HTR-8/SVneo (cell line): ENCODE results near the gene MPO.
A peak's percentile ranks its signal among the peaks of the same experiment; 100 is the strongest.

Source experiments
- DNase-seq: peaks from one replicate; pipeline ENCODE4 v3.0.0; 2011; ENCODE audit warnings: low spot score, mixed read lengths; ENCODE audit not compliant: insufficient read length
- FAIRE-seq: peaks from 2 replicates; lab custom pipeline; 2011; peaks lifted over from hg19 to GRCh38; lab: Jason Lieb, UNC

The MPO gene, protein sequence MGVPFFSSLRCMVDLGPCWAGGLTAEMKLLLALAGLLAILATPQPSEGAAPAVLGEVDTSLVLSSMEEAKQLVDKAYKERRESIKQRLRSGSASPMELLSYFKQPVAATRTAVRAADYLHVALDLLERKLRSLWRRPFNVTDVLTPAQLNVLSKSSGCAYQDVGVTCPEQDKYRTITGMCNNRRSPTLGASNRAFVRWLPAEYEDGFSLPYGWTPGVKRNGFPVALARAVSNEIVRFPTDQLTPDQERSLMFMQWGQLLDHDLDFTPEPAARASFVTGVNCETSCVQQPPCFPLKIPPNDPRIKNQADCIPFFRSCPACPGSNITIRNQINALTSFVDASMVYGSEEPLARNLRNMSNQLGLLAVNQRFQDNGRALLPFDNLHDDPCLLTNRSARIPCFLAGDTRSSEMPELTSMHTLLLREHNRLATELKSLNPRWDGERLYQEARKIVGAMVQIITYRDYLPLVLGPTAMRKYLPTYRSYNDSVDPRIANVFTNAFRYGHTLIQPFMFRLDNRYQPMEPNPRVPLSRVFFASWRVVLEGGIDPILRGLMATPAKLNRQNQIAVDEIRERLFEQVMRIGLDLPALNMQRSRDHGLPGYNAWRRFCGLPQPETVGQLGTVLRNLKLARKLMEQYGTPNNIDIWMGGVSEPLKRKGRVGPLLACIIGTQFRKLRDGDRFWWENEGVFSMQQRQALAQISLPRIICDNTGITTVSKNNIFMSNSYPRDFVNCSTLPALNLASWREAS

DNA sequence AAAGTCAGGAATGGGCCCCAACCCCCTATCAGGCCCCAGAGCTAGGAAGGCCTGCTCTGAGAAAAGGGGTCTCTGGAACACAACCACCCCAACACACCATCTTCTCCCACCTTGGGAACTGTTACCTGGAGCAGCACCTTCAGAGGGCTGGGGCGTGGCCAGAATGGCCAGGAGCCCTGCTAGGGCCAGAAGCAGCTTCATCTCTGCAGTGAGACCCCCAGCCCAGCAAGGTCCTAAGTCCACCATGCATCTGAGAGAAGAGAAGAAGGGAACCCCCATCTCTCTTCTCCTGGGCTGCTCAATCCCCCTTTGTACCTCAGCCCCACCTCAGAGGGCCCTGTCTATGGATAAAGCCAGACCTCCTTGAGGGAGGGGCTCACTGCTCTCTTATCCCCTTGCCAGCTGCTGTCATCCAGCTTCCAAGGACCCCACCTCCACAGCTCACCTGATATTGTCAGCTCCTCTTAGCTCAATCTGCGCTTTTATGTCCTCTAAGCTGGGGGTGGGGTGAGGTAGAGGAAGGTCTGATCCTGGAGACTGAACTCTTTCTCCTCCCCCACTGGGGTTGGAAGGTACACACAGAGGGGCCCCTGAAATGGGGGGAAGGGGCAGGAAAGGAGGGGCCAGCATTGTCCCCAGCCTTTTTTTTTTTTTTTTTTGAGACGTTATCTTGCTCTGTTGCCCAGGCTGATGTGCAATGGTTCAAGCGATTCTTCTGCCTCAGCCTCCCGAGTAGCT is at the start of gene MPO:
MPO (minus strand) TSS at position 456 of the 738 bp plus-strand sequence; CDS start at position 279, 177 bp downstream.
- DNase-seq: no peak
- no peak for FAIRE-seq

DNA sequence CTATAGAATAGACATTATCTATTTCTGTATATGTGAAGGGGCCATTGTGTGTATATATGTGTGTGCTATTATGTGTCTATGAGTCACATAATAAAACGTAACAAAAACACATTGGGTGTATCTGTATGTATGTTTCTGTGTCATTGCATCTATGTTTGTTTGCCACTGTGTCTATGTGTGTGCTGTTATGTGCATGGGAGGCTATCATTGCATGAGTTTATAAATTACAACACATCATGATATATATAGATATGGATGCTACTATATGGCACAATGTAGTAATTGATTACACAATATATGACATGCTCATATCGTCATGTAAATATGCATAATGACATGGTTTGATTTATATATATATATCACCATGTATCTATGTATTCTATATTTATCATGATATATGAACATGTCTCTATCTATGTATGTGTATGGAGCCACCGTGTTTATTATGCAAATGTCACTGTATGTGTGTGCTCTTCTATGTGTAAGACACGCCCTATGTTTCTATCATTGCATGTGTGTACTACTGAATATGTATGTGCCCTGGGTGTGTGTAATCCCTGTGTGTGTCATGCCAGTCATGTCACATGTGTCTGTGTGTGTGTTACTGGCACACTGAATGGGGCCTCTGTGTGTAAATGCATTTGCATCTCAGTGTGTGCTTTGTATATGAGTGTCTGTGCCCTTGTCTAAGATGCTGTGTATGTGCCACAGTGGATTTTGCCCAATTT is 49.2 kb upstream of the MPO start:
- FAIRE-seq (peak; percentile 74), DNase-seq (no peak)

DNA sequence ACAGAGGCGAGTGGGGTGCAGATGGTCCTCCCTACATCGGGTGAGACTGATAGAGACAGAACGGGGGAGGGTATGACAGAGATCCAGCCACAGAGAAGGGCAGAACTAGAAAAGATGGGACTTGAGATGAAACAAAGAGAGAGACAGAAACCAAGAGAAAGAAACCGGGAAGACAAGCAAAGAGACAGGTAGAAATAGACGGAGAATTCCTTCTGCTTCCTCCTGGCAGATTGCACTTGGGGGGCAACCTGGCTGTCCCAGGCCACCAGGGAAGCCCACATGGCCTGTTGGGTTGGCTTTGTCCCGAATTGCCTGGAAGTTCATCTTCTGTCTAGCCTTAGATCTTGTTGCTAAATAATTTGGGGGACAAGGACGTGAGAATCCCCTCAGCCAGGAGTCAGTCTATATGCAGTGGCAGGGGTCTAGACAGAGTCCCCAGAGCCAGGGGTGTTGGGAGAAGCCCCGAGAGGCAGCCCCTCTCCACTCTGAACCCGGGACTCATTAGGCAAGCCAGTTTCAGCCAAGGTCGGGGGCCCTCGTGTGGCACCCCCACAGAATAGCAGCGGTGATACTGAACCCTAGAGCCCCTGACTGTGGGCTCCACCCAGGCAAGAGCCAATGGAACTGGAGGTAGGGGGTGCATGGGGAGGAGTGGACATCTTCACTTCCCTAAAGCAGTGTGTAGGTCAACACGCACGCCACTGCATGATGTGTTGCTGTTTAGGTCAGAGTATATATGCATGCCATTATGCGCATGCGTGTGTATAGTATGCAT is 48.5 kb upstream of the MPO start:
- DNase-seq: no peak

DNA sequence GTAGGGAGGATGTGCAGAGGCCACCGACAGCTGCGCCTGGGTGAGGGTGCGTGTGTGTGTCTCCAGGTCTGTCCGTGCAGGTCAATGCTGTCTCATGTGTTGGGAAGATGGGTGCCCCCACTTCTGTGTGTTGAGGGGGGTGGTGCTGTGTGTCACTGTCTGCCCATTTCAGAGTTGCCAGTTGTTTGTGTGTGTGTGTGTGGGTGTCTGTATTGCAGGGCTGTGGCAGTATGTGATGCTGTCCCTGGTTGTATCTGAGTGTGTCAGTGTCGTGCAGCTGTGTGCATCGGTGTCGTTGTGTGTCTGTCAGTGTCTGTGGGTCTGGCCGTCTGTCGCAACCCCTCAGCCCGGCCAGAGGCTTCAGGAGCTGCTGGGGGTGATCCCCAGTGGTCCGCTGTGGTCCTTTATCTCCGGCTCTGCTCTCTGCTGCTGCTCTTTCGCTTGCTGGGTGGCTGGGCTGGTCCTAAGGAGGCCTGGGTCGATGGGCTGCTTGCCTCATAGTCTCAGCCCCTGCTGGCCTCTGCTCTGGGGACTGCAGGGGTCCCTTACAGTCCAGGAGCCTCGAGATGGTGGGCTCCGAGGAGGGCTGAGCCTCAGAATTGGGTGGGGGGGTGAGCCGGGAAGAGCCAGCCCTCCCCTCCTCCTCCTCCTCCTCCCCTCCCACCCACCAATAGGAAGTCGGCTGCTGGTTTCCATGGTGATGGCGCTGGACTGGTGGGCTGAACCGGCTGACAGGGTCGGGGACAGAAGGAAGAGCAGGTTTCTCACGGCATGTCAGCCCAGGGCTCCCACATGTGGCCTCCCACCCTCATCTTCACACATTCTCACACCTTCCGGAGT is 47.7 kb upstream of the MPO start, which contains the start of gene TSPOAP1:
TSPOAP1 (minus strand) TSS at position 601 of the 840 bp plus-strand sequence. CDS start 875 bp downstream, outside the sequence.
- DNase-seq: no peak
- peak; percentile 68 for FAIRE-seq

More for the DNA sequence above, 48.5 kb upstream of the MPO start:
- FAIRE-seq: peak; percentile 75

DNA sequence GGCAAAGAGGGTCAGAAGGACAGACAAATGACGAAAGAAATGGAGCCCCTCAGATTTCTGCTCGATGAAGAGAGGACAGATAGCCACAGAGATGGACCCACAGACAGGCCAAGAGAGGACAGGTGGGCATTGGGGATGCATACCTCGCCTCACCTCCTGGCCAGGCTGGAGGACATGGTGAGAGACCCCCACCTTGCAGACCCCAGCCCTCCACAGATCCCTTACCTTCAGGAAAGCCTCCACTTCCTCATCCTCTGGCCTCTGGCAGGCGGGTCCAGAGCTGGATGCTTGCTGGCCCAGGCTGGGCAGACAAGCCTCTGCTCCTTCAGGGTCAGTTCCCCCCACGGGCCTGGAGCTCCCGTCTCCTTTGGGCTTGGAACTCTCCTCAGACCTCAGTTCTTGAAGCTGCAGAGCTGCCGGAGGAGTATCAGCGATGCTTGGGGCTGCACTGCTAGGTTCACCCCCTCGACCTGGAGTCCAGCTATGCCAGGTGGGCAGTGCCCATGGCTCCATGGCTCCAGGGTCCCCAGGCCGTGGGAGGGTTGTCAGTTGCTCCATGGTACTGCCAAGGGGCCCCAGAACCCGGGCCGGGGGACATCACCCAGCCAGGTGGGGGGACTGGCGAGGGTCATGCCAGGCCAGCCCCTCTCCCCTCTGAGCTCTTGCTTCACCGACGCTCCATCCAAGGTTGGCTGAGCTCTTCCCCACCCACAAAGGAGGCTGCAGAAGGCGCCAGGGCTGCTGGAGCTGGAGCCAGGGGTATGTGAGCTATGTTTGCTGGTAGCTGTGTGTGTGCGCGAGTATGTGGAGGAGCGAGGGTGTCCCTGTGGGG is 46.8 kb upstream of the MPO start:
- no peak for DNase-seq
- FAIRE-seq: no peak

DNA sequence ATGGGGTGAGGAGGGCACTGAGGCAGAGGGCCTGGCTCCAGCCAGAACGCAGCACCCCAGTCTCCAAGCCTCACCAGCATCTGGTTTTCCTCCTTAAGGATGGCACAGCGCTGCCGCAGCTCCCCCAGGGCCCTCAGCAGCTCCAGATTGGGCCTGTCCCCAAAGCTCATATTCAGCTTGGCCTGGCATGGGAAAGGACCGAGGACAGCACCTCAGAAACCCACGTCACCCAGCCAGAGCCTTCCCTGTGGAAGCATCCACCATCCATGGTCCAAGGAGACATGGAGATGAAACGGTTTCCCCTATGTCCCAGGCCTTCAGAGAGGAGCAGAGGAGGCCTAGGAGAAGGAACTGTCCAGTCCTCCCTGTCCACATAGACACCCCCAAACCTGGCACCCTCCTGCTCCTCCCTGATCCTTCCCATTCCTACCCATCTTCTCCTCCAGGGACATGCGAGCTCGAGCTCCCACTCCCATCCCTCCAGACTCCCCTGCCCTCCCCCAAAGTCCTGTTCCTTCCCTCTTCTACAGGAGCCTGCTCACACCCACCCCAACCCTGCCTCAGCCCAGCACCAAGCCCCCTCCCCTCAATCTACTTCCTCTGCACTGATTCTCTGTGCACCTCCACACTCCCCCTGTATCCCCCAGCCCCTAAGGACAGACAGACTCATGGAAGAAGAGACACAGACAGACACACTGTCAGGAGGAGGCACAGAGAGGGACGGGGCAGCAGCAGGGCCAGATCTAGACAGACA is 46.1 kb upstream of the MPO start:
- DNase-seq (no peak), FAIRE-seq (no peak)

DNA sequence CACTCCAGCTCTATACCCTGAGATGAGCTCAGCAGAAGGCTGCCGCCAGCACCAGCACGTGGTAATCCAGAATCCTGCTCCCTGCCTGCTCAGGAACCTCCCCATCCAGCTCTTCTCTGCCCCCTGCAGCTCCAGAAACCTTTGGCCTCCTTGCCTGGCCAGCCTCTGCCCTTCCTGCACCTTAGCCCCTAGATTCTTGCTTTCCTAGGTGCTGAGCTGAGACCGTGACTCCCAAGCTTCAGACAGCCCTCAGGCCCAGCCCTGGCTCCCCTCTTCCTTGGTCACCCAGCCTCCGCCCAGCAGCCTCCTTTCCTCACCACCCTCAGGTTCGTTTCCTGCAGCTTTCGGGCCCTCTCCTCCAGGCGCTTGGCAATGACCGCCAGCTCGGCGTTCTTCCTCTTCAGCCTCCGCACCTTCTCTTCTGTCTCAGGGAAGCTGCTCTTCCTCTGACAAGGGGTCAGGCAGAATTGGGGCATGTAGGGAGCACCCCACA is 45.3 kb upstream of the MPO start:
- no peak for FAIRE-seq
- DNase-seq: no peak

DNA sequence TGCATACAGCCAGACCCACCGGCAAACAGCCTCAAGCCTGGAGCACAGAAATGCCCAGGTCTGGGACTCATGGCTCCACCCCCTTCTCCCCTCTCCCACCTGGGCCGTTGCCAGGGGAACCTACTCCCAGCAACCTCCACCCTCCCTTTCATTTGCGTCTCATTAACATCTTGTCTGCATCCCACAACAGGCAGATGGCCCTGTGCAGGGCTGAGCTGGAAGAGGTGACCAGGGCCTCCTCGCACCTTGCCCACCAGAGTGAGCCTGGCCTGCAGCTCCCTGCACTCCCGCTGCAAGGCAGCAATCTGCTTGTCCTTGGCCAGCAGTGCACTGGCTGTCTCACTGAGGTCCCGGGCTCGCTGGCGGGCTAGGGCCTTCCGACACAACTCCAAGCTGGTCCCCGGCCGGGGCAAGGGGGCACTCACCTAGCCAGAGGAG is 44.6 kb upstream of the MPO start:
- no peak for FAIRE-seq
- no peak for DNase-seq

DNA sequence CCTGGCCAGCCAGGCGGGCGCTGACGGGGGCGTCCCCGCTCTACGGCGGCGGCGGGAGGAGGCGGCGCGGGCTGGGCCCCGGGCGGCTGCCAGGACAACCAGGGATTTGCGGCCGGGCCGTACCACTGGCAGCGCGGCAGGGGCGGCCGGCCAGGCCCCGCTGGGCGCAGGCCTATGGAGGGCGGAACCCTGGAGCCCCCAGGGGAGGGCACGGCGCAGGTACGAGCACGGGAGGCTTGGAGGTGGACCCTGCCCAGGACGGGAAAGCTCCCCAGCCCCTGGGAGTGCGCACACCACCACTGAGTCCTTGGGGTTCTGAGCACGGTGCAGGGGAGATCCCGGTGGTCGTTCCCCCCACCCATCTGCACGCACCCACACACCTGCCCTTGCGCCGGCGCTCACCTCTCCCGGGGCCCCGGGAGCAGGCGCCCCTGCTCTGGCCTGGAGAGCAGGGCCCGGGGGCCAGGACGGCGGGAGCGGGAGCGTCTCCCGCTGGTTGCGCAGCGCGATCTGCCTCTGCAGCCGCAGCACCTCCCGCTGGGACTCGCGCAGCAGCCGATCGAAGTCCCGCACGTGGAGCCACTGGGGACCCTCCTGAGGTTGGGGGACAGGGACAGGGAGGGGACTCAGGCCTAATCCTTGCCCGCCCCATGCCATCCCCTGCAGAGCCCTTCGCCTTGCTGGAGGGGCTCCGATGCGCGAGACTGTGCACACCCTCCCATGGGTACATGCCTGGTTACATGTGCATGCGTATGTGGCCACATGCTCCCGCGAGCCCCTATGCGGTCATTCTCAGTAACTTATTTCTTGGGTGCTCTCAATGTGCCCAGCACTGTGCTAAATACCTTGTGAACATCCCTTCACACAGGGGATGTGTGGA is 43.9 kb upstream of the MPO start:
- FAIRE-seq (peak; percentile 82), DNase-seq (no peak)

DNA sequence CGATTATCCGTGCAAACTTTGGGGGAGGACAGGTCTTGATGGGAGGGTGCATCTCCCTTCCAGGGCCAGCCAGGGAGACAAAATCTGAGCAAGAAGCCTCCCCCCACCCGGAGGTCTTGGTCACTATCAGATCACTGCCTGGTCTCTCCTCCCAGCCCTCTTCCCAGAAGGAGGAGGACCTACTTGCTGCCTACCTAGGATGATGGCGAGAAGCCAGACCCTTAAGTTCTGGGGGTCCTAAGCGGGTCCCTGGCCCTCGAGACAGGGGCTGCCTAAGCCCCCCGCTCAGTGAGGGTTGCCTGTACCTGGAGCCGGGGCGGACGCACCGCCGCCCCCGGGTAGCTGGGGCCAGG is 43.3 kb upstream of the MPO start:
- FAIRE-seq (no peak), DNase-seq (no peak)

DNA sequence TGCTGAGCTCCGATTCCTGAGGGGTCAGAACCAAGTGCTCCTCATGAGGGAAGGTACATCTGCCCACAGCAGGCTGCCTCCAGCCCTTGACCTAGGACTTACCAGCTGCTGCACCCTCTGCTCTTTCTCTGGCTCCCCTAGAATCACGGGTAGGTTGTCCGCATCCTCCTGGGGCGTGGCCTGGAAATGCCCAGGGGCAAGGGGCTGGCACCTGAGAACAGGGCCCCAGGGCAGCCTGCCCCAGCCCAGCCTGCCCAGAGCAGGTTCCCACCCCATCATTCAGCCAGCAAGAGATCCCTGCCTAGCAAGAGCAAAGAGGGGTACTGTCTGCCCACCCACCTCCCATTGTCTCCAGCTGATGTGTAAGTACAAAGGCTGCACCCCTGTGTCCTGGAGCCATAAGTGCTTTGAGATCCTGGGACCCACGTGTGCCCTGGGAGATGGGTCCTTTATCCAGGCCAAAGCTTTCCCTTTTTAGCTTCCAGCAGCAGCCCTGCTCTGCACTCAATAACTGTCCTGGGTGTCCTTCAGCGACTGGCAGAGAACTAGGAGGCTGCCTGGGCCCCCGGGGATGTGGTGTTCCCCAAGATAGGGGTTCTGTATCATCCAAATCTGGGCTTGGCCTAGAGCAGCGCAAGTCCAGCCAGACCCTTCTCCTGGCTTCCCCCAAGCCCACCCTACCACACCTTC is 42.8 kb upstream of the MPO start:
- no peak for FAIRE-seq
- no peak for DNase-seq

DNA sequence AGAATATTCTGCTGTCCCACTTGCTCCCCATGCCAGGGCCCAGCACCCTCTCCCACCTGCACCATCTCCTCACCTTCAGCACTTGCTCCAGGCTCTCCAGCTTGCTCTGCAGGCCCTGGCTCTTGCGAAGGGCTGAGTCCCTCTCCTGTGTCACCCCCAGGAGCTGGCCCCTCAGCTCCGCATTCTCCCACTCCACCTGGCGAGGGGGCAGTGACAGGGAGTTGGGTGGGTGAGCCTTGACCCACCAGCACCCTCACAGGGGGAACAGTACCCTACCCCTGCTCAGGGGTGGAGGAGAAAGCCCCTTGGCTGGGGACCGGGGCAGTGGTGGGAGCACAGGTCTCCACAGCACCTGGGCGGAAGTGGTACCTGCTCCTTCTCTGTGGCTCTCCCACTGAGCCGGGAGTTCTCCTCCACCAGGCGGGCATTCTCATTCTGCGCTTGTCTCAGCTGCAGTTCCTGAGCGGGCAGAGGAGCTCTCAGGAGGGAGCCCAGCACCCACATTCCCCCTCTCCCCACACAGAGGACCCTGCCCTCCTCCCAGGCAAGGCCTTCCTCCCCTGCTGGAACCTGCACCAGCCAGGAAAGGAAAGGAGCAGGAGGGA is 41.9 kb upstream of the MPO start:
- FAIRE-seq (peak; percentile 20), DNase-seq (no peak)

DNA sequence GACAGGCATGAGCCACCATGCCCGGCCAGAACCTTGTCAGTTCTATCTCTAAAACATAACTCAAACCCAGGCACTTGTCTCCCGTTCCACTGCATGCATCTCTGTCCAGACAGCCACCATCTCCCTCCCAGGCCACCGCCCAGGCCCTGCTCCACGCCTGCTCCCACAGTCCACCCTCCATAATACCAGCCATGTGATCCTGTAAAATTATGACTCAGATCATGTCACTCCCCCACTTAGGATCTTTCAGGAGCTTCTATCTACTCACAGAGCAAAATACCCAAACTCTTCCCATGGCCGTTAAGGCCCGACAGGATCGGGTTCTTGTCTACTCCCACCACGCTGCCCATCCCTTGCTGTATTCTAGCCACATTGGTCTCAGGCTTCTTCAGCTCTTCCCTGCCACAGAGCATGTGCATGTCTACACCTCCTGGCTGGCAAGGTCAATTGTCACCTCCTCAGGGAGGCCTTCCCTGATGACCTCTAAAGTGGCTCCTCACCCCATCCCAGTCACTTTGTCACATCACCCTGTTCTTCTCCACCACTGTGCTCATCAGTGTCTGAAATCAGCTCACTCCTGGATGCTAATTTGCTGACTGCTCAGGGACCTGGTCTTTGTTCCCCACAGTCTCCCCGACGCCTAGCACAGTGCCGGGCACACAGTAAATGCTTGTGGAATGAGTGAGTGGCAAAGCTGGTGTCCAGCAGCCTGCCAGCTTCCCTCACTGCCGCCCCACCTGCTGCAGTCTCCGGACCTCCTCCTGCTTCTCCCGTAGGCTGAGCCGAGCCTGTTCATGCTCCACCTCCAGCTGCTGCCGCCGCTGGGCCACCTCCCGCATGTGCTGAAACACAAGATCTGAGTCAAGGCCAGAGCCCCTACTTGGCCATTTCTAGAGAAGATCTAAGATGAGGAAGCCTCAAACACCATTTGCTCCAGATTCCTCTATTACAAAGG is 41.1 kb upstream of the MPO start:
- FAIRE-seq (peak; percentile 55), DNase-seq (no peak)
